GM18499 (cell line): ENCODE data around the gene CASP7.
A peak's percentile ranks its signal among the peaks of the same experiment; 100 is the strongest.

Experiments
- ATAC-seq: cut with Tn5 transposase; IDR thresholded peaks from one replicate; pipeline ENCODE4 v1.9.1; 2021; ENCODE audit warnings: moderate number of reproducible peaks; ENCODE audit not compliant: insufficient read depth, unreplicated experiment

The CASP7 gene

GRCh38 chr10:113665806-113666354, 13.8 kb upstream of the CASP7 start:
- ATAC-seq = no peak

- no peak for ATAC-seq
Observed at GRCh38 chr10:113666682-113667252, 12.9 kb upstream of the CASP7 start.

GRCh38 chr10:113680190-113681111, 739 bp downstream of the CASP7 start:
- ATAC-seq = no peak

GRCh38 chr10:113681533-113682470, 2.1 kb downstream of the CASP7 start:
- ATAC-seq = peak; percentile 67

- ATAC-seq = no peak
Observed at GRCh38 chr10:113683300-113683699, 3.6 kb downstream of the CASP7 start.

GRCh38 chr10:113686028-113686427, 6.3 kb downstream of the CASP7 start:
- ATAC-seq = no peak

GRCh38 chr10:113687037-113687436, 7.3 kb downstream of the CASP7 start:
- no peak for ATAC-seq

- ATAC-seq = no peak
Observed at GRCh38 chr10:113689057-113689456, 9.3 kb downstream of the CASP7 start.

GRCh38 chr10:113689574-113689973, 9.9 kb downstream of the CASP7 start:
- ATAC-seq = no peak

GRCh38 chr10:113690749-113691148, 11.0 kb downstream of the CASP7 start:
- no peak for ATAC-seq

GRCh38 chr10:113691381-113691780, 11.7 kb downstream of the CASP7 start:
- no peak for ATAC-seq

- no peak for ATAC-seq
Observed at GRCh38 chr10:113692271-113692670, 12.6 kb downstream of the CASP7 start.

GRCh38 chr10:113693348-113693747, 13.6 kb downstream of the CASP7 start:
- no peak for ATAC-seq

GRCh38 chr10:113695691-113696090, 16.0 kb downstream of the CASP7 start:
- no peak for ATAC-seq

GRCh38 chr10:113697595-113697994, 17.9 kb downstream of the CASP7 start:
- ATAC-seq = no peak

- ATAC-seq = no peak
Observed at GRCh38 chr10:113704637-113705343, 25.1 kb downstream of the CASP7 start.

- ATAC-seq = no peak
Observed at GRCh38 chr10:113705344-113705652, 25.6 kb downstream of the CASP7 start.

- ATAC-seq = no peak
Observed at GRCh38 chr10:113706623-113707022, 26.9 kb downstream of the CASP7 start.

- no peak for ATAC-seq
Observed at GRCh38 chr10:113708640-113709039, 28.9 kb downstream of the CASP7 start.
